NT2/D1 (cell line): Measurements from ENCODE around the gene ROBO2.

Source experiments
- DNase-seq: peaks from one replicate; pipeline ENCODE4 v3.0.0-alpha.2; 2011; ENCODE audit warnings: low read depth, low spot score
- H3K27me3 ChIP-seq: 2 replicates; pipeline ENCODE4 v1.6.0; 2011; ENCODE audit warnings: mild to moderate bottlenecking; ENCODE audit not compliant: insufficient read length, insufficient read depth
- H3K36me3 ChIP-seq: 2 replicates; pipeline ENCODE4 v1.6.1; 2011; ENCODE audit warnings: mild to moderate bottlenecking, low read length, mixed read lengths; ENCODE audit not compliant: insufficient read depth, insufficient read length
- H3K4me1 ChIP-seq: 2 replicates; pipeline ENCODE4 v1.5.1; 2011; ENCODE audit not compliant: insufficient read depth, insufficient read length
- H3K4me3 ChIP-seq: 2 replicates; pipeline ENCODE4 v1.5.1; 2011; ENCODE audit warnings: low read depth; ENCODE audit not compliant: insufficient read length
- H3K9ac ChIP-seq: 2 replicates; pipeline ENCODE4 v1.6.0; 2011; ENCODE audit warnings: low read depth; ENCODE audit not compliant: insufficient read length
- H3K9me3 ChIP-seq: 2 replicates; pipeline ENCODE4 v1.5.1; 2011; ENCODE audit warnings: mild to moderate bottlenecking, low read length; ENCODE audit not compliant: insufficient read depth
- SUZ12 ChIP-seq: IDR thresholded peaks from 2 replicates; pipeline ENCODE4 v1.6.1; 2011; ENCODE audit not compliant: insufficient read length, insufficient read depth; ENCODE audit errors: extremely low read depth
- YY1 ChIP-seq: IDR thresholded peaks from 2 replicates; pipeline ENCODE4 v1.6.1; 2011; ENCODE audit not compliant: insufficient read length, insufficient read depth
- ZNF274 ChIP-seq: IDR thresholded peaks from 2 replicates; pipeline ENCODE4 v1.6.1; 2011; ENCODE audit warnings: mild to moderate bottlenecking, low read depth, low read length

The ROBO2 gene

GRCh38 chr3:77682162-77682561 is 642.3 kb downstream of the ROBO2 start:
- H3K4me1 ChIP-seq = no peaks in the 10 kb centered on the region
- no peak overlapping the region for H3K9ac ChIP-seq
- no peak for DNase-seq
- H3K27me3 ChIP-seq = no peaks in the 10 kb centered on the region
- no peak overlapping the region for H3K4me3 ChIP-seq
- peaks cover 37% of the 10 kb centered on the region for H3K9me3 ChIP-seq
- no peaks in the 10 kb centered on the region for H3K36me3 ChIP-seq
- TF ChIP-seq SUZ12 (no peak), ZNF274 (no peak), YY1 (no peak)

DNA sequence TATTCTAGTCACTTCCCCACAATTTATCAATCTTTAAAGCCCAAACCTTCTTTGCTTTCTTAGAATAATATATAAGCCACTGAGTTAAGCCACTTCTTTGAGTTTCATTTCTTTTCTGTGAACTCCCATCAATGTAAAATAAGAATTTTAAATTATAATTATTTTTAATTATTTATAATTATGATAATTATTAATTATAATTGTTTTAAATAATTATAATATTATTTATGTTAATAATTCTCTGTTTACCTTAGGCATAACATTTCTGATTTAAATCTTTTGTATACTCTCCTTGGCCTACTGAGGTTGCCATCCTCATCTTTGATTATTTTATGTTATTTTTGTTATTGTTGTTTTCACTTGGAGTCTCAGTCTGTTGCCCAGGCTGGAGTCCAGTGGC is 644.2 kb downstream of the ROBO2 start:
- Histone ChIP-seq H3K36me3 (no peaks in the 10 kb centered on the region), H3K9me3 (peaks cover 37% of the 10 kb centered on the region), H3K4me3 (no peak overlapping the region), H3K4me1 (no peaks in the 10 kb centered on the region), H3K27me3 (no peaks in the 10 kb centered on the region), H3K9ac (no peak overlapping the region)
- no peak for TF ChIP-seq ZNF274
- TF ChIP-seq SUZ12 = no peak
- no peak for TF ChIP-seq YY1
- DNase-seq = no peak

GRCh38 chr3:77685713-77686112 is 645.8 kb downstream of the ROBO2 start:
- no peak for DNase-seq
- peaks cover 37% of the 10 kb centered on the region for H3K9me3 ChIP-seq
- no peak overlapping the region for H3K4me3 ChIP-seq
- H3K27me3 ChIP-seq = no peaks in the 10 kb centered on the region
- no peaks in the 10 kb centered on the region for H3K36me3 ChIP-seq
- H3K9ac ChIP-seq = no peak overlapping the region
- no peaks in the 10 kb centered on the region for H3K4me1 ChIP-seq
- TF ChIP-seq ZNF274 = no peak
- TF ChIP-seq YY1 = no peak
- TF ChIP-seq SUZ12 = no peak

DNA sequence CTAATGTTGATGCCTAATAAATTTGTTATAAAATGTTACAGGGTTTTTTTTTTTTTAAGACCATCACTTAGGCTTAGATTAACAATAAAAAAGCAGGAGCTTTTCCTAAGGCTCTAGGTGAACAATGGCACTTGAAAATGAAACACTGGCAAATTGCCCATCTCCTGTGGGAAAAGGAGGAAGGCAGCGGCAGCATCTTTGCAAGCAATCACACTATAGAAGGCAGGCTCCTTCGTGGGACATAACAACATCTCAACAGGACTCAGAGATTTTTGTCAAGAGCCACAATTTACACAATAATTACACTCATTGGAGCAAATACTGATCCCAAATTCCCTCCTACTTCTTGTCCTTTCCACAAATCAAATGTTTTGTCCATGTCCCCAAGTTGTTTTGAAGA is 646.7 kb downstream of the ROBO2 start:
- H3K9me3 ChIP-seq = peaks cover 32% of the 10 kb centered on the region
- H3K9ac ChIP-seq = no peak overlapping the region
- no peak overlapping the region for H3K4me3 ChIP-seq
- H3K27me3 ChIP-seq = no peaks in the 10 kb centered on the region
- TF ChIP-seq YY1 (no peak), ZNF274 (no peak), SUZ12 (no peak)
- H3K36me3 ChIP-seq = no peaks in the 10 kb centered on the region
- no peaks in the 10 kb centered on the region for H3K4me1 ChIP-seq
- DNase-seq = peak; percentile 50

GRCh38 chr3:77687545-77687944 is 647.6 kb downstream of the ROBO2 start:
- TF ChIP-seq ZNF274 = no peak
- TF ChIP-seq SUZ12 = no peak
- TF ChIP-seq YY1 = no peak
- Histone ChIP-seq H3K4me1 (no peaks in the 10 kb centered on the region), H3K9ac (no peak overlapping the region), H3K4me3 (no peak overlapping the region), H3K9me3 (peaks cover 22% of the 10 kb centered on the region), H3K36me3 (no peaks in the 10 kb centered on the region), H3K27me3 (no peaks in the 10 kb centered on the region)
- no peak for DNase-seq

- Histone ChIP-seq H3K9ac (no peak overlapping the region), H3K27me3 (no peaks in the 10 kb centered on the region), H3K4me1 (no peaks in the 10 kb centered on the region), H3K36me3 (no peaks in the 10 kb centered on the region), H3K9me3 (no peaks in the 10 kb centered on the region), H3K4me3 (no peak overlapping the region)
- no peak for TF ChIP-seq ZNF274
- TF ChIP-seq YY1 = no peak
- no peak for TF ChIP-seq SUZ12
- no peak for DNase-seq
Observed at GRCh38 chr3:77690284-77690845, 650.5 kb downstream of the ROBO2 start.

DNA sequence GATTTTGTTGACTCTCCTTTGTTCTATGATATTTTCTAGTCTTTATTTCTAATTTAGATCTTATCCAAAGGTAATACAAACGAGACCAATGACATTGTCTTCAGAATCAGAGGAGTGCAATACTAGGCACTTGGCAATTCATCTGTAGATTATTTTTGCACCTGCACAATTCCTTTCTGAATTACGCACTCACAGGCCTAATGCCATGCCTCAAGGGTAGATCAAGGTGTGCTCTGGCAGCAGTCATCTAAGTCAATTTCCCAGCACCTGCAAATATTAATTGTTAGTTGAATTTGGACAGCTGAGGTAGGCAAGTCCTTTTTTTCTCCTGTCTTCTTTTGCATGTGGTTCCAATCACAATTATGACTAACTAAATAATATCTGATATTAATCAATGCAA is 653.2 kb downstream of the ROBO2 start:
- no peak for DNase-seq
- Histone ChIP-seq H3K4me3 (no peak overlapping the region), H3K9me3 (no peaks in the 10 kb centered on the region)

DNA sequence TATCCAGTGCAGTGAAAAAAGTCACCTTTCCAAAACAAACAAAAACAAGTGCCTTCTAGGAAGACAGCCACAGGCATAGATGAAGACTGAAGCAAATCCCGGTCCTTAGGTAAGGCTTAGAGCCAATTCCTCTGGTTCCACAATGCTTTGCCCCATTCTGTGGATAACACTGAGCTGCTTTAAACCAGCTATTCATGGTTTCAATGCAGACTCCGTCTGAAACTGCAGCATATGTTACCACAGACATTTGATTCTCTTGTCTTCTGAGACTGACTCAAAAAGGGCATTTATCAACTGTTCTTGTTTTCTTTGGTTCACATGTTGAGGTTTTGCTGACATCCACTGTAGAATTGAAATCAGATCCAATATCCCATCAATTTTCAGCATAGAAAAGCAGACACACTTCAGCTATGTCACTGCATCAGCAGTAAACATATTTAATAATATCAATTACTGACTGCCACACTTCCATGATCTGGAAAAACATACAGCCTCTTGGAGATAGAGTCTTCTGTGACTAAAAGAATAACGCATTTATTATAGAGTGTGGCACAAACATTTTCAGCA is 659.3 kb downstream of the ROBO2 start:
- Histone ChIP-seq H3K9me3 (no peaks in the 10 kb centered on the region), H3K36me3 (no peaks in the 10 kb centered on the region), H3K4me1 (no peaks in the 10 kb centered on the region), H3K9ac (no peak overlapping the region), H3K4me3 (no peak overlapping the region), H3K27me3 (no peaks in the 10 kb centered on the region)
- TF ChIP-seq YY1 (no peak), ZNF274 (no peak), SUZ12 (no peak)
- DNase-seq = no peak

More for the DNA sequence above, 653.2 kb downstream of the ROBO2 start:
- H3K9ac ChIP-seq = no peak overlapping the region
- H3K27me3 ChIP-seq = no peaks in the 10 kb centered on the region
- no peaks in the 10 kb centered on the region for H3K36me3 ChIP-seq
- no peaks in the 10 kb centered on the region for H3K4me1 ChIP-seq
- TF ChIP-seq YY1 (no peak), SUZ12 (no peak), ZNF274 (no peak)
